NCI-H2227 (cell line): ENCODE measurements around the gene YIPF4.
"Not testable (repeated sequence)": the region's sequence is repeated elsewhere in the genome, so short reads cannot be mapped to it uniquely, and the experiment has no call there.

Source experiments
- DNase-seq: peaks from one replicate; lab custom pipeline; 2025; ENCODE audit not compliant: unreplicated experiment; lab: John Stamatoyannopoulos, UW

YIPF4 gene

DNA sequence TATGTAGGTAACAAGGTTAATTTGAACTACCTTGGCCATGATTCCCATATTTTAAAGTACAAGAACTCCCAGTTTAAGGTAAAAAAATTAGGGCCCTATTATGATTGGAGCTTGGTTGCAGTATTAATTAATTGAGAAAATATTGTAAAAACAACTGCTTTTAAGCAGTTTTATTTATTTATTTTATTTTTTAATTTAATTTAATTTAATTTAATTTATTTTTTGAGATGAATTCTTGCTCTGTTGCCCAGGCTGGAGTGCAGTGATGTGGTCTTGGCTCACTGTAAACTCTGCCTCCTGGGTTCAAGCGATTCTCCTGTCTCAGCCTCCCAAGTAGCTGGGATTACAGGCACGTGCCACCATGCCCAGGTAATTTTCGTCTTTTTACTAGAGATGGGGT is 88.0 kb downstream of the YIPF4 start:
- DNase-seq: not testable (repeated sequence)
